ENCODE results near the gene VPS29.
"Not testable (repeated sequence)": the region's sequence is repeated elsewhere in the genome, so short reads cannot be mapped to it uniquely, and the experiment has no call there.

The VPS29 gene

GRCh38 chr12:110501752-110502738, at the start of gene VPS29, which contains the start of gene RAD9B:
Gene VPS29 (minus strand): TSS chr12:110502111. CDS start chr12:110502051, 60 bp downstream.
Gene RAD9B (plus strand): TSS chr12:110502331. CDS start chr12:110502338, 7 bp downstream.
- peak; percentile 98 to 99 for DNase-seq

DNA sequence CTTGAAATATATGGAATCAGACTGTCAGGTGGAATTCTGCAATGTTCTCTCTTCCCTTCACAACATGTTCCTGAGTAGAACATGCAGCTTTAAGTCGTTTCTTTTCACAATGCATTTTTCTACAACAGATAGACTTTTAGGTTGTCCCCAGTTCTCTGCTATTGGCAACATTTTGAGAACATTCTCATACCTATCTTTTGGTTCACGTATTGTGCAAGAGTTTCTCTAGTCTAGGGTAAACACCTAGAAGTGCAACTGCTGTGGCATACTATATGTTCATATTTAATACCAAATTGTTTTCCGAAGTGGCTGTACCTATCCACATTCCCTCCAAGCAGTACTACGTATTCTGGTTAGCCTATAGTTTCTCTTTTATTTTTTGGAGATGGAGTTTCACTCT, 49.1 kb upstream of the VPS29 start:
- DNase-seq, result no peak

DNA sequence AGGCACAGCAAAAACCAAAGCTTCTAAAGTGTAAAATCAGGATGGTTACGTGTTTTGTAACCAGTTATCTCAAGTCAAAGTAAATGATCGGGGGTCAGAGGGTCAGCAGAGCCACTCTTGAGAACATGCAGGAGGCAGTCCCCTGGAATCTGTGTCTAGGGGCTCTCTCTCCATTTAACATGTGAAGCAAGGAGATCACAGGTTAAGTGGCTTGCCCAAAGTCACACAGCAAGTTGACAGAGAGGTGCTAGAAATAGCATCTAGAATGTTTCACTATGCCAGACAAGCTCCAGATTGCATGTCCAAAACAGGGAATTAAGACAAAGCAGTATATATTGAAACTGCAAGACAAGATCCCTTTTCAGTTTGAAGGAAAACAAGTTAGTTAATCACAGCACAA, 47.8 kb upstream of the VPS29 start:
- no peak for DNase-seq

DNA sequence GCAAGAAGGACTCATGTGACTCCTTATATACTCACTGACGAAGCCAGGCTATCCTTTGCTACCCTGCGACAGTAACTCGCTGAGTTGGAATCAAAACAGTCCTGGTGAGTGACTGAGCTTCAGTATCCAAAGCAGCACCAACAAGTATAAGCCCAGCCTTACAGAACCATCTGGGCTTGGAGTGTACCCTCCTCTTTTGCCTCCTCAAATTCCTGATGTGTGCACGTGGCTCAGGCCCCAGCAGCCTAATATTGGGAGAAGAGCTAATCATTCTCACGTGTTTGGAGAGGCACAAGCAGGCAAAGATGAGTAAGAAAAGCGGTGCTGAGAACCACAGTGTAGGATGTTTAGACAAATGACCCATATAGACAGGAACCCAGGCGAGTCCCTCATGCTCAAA, 46.8 kb upstream of the VPS29 start:
- DNase-seq, result no peak

- DNase-seq, result no peak
Observed at GRCh38 chr12:110547090-110547489, 45.2 kb upstream of the VPS29 start.

GRCh38 chr12:110546339-110546738, 44.4 kb upstream of the VPS29 start:
- no peak for DNase-seq

GRCh38 chr12:110545812-110546211, 43.9 kb upstream of the VPS29 start:
- no peak for DNase-seq

GRCh38 chr12:110545259-110545658, 43.3 kb upstream of the VPS29 start:
- DNase-seq, result not testable (repeated sequence)

DNA sequence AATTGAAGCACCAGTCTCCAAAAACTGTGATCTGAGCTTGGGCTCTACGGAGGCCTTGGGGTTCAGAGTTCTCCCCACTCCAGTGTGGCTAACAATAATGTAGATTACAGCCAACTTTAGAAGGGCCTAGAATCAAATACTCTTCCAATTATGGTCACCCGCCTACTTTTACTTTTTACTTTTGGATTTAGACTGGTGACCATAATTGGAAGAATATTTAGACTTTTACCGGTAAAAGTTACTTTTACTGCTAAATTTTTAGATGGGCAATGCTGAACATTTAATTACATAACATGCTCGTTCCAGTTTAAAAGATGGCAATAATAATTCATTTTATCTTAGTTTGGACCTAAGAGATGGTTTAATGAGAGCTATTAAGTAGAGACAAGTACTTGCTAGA, 42.1 kb upstream of the VPS29 start:
- DNase-seq, result no peak

DNA sequence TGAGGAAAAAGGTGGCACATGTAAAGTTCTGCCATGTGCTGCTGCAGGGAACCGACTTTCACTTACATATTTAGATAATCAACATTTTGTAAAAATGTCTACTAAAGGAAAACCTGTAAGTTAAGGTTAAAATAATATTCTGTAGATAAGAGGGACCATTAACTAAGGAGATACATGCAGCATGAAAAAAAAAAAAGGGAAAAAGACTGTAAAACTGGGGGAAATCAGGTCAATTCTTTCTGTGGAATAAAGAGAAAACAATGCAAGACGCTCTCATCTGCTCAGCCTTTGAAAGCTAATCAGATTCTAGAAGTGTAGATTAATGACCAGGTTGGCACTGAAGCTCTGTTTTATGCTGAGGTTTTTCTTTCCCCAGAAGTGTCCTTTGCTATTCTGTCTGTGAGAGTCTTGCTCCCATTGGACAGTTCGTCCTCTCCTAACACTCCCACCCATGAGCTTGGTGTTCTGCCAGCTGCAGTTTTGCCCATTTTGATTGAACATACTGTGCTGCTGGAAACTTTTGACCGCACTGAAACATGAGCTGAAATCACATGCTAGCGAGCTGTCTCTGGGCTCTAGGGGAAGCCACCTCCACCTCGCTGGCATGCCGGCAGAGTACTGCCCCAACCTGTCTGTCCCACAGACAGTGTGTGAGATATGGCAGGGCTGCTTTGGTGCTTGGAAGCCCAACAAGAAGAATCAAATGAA, 41.5 kb upstream of the VPS29 start:
- no peak for DNase-seq

DNA sequence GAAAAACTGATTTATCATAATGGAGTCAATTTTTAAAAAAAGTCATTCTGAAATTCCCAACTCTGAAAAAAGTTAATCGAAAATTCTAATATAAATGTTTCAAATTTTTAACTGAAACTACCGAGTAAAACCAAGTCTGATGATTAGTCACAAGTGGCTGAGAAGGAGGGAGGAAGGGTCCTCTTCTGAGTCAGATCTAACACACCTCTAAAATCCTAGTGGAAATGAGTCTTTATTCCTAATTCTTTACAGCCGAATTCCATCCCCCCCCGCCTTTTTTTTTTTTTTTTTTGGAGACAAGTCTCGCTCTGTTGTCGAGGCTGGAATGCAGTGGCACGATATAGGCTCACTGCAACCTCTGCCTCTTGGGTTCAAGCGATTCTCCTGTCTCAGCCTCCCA, 38.1 kb upstream of the VPS29 start:
- DNase-seq, result no peak

GRCh38 chr12:110538869-110539622, 37.1 kb upstream of the VPS29 start:
- no peak for DNase-seq

GRCh38 chr12:110537605-110538409, 35.9 kb upstream of the VPS29 start:
- DNase-seq, result no peak

- no peak for DNase-seq
Observed at GRCh38 chr12:110536834-110537604, 35.1 kb upstream of the VPS29 start.

- no peak for DNase-seq
Observed at GRCh38 chr12:110534811-110535210, 32.9 kb upstream of the VPS29 start.

- DNase-seq, result no peak
Observed at GRCh38 chr12:110533607-110534006, 31.7 kb upstream of the VPS29 start.

DNA sequence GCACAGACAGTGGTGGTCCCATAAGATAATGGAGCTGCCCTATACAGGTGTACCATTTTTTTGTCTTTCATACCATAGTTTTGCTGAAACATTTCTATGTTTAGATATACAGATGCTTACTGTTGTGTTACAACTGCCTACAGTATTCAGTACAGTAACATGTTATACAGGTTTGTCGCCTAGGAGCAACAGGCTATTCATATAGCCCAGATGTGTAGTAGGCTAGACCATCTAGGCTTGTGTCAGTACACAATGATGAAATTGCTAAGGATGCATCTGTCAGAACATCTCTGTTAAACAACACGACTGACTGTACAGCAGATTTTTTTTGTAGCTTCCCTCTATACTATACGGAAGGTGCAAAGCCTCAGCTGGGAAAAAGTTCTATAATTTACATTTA, 30.7 kb upstream of the VPS29 start:
- no peak for DNase-seq

DNA sequence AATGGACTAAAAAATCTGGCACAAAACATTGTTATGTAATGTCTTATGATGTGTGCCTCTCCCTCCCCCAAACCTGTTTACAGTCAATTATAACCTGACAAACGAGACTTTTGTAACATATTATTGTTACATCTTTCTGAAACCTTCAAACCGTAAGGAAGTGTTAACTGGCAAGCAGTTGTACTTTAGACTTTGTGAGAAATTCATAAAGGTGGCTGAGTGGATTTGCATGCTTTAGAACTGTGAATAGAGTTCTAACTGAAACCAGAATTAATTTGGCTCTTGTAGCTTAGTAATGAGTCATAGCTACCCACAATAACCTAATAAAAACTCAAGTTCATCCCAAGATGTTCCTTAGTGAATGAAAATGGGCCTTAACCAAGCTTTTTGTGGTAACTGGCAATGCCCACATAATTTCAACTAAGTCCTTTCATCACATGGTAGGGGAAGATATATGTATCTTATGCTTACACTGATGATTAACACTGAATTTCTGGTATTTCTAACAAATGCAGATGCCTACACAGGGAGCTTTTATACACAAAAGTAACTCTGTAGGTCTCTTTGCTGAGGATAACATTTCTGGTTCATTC, 29.9 kb upstream of the VPS29 start:
- no peak for DNase-seq

DNA sequence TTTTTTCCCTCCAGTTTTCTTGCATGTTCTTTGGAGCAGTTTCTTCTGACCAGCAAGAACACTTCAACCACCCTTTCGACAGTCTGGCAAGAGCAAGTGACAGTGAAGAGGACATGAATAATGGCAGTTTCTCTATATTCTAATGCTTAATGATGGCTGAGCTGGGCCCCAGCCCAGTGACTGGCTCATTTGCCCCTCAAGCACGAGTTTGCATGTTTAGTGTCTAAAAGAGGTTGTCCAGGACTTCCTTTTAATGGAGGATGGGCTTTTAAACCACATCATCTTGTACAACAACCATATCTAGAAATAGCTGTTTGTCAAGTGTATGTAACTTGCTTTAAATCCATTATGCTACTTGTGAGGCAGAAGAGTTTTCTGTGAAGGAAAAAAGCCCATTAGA, 28.6 kb upstream of the VPS29 start:
- DNase-seq, result no peak

DNA sequence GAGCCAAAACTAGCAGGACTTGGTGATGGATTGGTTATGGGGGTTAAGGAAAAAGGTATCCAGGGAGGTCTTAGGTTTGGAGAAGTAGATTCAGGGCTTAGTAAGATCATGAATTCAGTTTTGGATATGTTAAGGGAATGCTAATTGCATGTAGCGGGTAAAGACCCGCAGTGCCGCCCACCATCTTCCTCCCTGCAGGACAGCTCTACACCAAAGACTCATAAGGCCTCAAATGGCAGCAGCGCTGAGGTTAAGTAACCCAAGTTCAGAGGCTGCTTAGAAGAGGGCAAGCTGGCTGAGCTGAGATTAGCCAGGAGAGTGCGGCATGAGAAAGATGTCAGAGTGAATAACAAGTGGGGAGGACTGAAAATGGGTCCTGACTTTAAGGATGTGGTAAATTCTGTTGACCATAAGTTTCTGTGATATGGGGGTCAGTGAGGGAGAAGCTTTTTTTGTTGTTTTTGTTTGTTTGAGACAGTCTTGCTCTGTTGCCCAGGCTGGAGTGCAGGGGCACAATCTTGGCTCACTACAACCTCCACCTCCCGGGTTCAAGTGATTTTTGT, 26.4 kb upstream of the VPS29 start:
- no peak for DNase-seq

Measured in activated CD4-positive, alpha-beta T cell treated with anti-CD3 and anti-CD28 coated beads, Interleukin-2, amount 50 U/mL, for 48 hours (primary cell).